ENCODE data around the gene KLHL4.
"Not testable (repeated sequence)": the region's sequence is repeated elsewhere in the genome, so short reads cannot be mapped to it uniquely, and the experiment has no call there.

The KLHL4 gene, protein sequence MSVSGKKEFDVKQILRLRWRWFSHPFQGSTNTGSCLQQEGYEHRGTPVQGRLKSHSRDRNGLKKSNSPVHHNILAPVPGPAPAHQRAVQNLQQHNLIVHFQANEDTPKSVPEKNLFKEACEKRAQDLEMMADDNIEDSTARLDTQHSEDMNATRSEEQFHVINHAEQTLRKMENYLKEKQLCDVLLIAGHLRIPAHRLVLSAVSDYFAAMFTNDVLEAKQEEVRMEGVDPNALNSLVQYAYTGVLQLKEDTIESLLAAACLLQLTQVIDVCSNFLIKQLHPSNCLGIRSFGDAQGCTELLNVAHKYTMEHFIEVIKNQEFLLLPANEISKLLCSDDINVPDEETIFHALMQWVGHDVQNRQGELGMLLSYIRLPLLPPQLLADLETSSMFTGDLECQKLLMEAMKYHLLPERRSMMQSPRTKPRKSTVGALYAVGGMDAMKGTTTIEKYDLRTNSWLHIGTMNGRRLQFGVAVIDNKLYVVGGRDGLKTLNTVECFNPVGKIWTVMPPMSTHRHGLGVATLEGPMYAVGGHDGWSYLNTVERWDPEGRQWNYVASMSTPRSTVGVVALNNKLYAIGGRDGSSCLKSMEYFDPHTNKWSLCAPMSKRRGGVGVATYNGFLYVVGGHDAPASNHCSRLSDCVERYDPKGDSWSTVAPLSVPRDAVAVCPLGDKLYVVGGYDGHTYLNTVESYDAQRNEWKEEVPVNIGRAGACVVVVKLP

DNA sequence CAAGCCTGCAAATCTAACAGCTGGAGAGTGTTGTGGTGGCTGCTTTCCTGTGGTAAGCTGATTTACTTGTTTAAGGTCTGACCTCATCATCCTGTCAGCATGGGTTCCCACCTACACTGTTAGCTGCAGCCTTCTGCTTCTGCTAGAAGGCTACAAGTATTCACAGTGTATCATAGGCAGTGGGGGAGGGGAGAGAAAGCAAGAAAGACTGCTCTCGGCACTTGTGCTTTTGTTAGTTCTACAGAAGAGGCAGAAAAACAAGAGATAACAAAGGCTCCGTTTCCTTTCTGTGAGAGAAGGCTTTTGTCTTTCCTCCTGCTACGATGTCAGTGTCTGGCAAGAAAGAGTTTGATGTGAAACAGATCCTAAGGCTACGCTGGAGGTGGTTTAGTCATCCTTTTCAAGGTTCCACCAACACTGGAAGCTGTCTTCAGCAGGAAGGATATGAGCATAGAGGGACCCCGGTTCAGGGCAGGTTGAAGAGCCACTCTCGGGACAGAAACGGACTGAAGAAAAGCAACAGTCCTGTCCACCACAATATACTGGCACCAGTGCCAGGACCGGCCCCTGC lies at the start of gene KLHL4:
KLHL4 (plus strand) TSS at position 232 of the 571 bp plus-strand sequence; CDS start at position 324, 92 bp downstream.
- DNase-seq = peak; percentile 0

DNA sequence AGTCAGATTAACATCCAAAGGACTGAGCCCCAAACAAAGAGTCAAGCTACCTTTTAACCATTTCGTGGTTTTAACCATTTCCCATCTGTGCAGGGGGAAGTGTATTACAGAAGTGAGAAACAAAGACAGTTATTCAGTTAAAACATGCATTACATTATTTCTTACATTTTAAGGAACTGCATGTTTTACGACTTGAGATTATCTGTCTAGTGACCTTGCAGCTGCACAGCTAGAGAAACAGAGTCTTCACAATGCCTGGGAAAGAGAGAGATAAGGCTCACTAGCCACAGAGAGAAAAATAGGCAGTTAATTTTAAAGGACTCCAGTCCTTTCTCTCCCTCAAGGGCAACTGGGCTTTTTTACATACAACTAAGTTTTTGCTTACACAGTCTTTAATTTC lies 48.7 kb upstream of the KLHL4 start:
- DNase-seq = no peak

DNA sequence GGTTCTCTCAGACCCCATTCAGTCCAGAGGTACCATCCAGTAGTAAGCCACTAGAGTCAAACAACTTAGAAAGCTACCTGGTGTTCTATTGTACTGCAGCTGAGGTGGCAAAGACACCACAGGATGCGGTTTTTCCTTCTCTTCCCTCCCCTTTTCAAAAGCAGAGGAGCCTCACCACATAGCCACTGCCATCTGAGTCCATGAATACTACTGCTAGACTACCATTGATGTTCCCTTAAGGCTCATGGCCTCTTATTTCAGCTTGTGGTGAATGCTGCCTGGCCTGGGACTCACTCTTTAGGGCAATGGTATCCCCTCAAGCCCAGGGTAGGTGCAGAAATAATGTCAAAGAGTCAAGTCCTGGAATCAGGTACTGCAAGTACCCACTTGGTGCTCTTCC lies 41.8 kb upstream of the KLHL4 start:
- no peak for DNase-seq

DNA sequence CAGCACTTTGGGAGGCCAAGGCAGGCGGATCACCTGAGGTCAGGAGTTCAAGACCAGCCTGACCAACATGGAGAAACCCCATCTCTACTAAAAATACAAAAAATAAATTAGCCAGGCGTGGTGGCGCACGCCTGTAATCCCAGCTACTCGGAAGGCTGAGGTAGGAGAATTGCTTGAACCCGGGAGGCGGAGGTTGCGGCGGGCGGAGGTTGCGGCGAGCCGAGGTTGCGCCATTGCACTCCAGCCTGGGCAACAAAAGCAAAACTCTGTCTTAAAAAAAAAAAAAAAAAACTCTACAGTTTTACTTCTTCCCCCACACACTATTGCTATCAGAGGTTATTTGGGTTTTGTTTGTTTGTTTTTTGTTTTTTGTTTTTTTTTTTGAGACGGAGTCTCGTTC lies 38.9 kb upstream of the KLHL4 start:
- not testable (repeated sequence) for DNase-seq

DNA sequence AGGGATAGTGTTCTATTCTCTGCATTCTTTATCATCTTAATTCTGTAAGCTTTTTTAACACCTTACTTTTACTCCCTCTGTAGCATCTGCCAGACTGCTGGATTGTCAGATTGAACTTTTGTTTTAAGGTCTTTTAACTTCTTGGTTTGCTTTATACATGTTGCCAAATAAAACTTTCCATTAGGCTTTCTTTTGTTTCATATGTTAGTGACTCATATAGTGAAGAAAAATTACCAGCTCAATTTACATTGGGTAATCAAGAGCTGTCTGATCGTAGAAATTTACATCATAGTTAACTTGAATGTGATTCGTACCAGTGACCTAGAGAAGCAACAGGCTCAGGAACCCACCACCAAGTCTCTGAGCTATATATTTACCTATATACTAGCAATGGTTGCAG lies 28.5 kb upstream of the KLHL4 start:
- DNase-seq = no peak

DNA sequence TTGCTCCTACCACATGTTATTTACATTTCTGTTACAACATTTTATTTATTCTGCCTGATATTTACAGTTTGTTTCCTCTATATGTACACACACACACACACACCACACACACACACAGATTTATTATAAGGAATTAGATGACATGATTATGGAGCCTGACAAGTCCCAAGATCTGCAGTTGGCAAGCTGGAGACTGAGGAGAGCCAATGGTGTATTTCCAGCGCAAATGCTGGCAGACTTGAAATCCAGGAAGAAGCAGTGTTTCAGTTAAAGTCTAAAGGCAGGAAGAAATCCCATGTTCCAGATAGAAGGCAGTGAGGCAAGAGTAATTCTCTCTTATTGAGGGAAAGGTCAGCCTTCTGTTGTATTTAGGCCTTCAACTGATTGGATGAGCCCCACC lies 1.8 kb upstream of the KLHL4 start:
- no peak for DNase-seq

DNA sequence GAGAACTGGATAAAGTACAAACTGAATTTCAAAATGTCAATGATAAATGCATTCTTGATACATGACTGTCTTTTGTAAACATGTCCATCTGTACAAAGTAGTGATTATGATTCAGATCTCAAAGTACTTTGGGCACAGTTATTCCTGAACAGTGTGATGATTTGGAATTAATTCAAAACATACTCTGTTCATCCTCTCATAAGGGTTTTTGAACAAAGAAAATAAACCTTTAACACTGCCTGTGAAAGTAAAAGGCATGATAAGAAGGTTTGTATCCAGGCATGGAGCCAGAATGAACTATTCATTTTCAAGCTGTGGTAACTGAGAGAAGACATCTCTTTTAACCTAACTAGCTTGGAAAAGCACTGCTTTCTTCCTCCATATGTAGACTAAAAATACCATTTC lies 883 bp upstream of the KLHL4 start:
- DNase-seq = no peak

DNA sequence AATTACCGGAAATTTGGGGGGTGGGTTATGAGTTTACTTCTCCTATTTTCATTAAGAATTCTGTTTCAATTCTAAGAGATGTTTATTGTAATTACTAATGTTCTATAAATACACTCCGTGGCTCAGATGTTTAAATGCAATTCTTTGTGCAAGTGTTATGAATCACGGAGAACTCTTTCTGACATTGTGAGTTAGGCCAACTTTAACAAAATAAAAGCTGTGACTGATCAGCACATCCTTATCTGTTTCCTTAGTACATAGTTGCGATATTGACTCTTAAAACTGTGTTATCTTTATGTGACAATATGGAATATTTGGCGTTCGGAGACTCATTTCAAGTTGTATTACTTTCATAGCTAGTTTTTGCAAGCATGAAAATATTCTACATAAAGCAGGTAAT lies 902 bp downstream of the KLHL4 start:
- DNase-seq = no peak

DNA sequence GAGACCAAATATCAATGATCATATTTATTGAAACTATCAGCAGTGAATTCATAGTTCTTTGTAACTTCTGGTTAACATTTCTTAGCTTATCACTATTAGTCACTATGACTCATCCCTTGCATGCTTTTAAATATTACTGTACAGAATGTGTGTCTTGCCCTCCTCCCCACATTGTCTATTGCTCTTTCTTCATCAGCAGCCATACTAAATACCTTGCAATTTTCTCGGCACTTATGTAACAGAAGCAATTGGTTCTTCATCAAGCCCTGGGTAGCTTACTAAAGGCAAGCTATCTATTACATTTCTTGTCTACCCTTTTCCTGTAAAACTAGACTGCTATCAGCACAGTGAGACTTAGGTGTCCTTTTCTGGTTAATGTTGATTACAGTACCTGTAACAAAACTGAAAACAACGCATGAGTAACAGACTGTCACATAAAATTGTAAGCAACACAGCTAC lies 8.2 kb downstream of the KLHL4 start:
- DNase-seq = no peak

DNA sequence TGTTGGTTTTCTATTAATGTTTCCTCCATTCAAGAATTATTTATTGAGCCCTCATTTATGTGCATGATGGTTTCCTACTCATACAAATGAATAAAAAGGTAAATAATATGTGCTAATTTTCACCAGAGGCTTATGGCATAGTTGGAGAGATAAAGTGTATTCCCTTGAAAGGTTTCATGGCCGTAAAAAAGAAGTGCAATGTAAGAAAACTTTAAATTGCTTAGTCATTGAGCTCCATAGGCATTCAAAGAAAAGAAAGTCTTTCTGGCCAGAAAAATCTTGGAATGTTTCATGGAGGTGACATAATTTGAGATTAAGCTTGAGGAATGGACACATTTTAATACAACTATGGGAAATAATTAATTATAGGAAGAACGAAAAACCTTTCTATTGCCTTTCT lies 8.7 kb downstream of the KLHL4 start:
- DNase-seq = no peak

DNA sequence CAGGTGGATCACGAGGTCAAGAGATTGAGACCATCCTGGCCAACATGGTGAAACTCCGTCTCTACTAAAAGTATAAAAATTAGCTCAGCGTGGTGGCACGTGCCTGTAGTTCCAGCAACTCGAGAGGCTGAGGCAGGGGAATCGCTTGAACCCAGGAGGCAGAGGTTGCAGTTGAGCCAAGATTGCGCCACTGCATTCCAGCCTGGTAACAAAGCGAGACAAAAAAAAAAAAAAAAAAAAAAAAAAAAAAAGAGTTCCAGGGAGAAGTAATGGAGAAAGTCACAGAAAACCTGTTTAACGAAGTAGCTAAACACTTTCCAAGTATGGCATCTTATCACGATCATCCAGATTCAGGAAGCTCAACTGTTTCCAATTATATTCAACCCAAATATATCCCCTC lies 10.9 kb downstream of the KLHL4 start:
- no peak for DNase-seq

DNA sequence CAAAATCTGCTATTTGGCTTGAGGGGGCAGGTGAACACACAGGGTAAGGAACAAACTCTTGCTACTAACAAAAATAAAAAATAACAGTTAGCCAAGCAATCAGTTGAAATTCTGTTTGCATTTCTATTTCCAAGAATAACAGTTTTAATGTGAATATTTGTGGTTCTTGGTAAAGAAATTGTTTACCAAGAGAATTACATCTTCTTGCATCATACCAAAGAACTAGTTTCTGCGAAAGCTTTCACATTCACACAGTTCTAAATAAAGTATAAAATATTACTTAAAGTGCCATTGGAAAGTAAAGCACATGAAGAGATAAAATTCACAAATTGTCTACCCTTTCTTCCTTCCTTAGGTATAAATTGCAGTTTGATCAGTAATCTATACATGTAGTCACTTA lies 54.4 kb downstream of the KLHL4 start:
- no peak for DNase-seq

DNA sequence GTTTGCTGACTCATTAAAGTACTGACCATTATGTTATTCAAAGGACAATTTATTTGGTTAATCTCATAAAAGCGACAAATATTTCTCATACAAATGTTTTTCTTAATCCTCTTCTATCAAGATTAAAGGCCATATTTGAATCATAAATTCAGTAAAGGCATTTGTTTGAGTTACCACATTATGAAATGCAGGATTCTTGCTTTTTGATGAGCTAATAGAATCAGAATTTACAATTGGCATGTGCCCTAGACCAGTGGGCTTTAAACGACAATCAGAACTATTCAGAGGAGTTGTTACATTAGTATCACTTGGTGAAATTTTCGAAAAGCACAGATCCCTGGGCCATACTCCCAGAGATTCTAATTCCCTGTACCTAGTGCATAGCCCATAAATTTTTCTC lies 55.3 kb downstream of the KLHL4 start:
- DNase-seq = no peak

DNA sequence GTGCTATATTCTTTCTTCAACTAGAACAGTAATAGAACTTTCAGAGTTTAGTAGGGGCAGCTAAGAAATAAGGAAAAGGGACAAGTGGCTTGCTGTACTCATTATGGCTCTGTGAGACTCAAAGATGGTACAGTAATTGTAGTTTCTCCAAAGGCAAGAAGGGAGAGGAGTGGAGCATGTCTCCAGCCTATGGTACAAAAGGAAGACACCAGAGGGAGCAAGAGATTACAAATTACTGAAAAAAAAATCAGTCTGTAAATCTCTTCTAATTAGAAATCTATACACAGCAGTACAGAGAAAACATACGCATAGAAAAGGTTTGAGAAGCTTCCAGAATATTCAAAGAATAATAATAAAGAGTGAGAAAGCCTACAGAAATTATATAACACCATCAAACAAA lies 61.4 kb downstream of the KLHL4 start:
- no peak for DNase-seq

DNA sequence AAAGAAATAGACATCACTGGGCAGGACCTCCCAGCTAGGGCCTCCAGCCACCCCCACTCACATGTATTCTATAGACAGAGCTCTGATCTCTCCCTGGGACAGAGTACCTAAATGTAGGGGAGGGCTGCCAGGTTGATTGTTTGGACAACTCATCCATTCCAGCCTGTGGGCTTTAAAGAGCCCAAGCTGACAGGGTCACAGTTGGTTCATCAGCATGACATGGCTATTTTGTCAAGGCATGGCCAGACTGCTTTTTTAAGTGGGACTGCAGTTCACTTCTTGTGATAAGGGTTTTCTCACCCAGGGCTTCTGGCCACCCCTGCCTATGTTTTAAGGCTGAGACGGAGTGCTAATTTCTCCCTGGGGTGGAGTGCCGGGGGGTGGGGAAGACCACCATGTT lies 63.3 kb downstream of the KLHL4 start:
- no peak for DNase-seq

DNA sequence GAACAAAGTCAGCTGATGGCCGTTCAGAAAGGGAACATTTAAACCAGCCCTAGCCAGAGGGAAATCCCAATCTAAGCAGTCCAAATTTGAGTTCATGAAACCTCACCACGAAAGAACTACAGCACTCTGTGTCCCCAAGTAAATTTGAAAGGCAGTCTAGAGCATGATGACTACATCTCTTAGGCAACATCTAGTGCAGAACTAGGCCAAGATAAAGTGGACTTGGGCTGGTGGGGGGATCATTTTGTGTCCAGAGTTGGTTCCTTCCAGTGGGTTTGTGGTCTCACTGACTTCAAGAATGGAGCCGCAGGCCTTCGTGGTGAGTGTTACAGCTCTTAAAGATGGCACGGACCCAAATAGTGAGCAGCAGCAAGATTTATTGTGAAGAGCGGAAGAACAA lies 64.9 kb downstream of the KLHL4 start:
- no peak for DNase-seq

DNA sequence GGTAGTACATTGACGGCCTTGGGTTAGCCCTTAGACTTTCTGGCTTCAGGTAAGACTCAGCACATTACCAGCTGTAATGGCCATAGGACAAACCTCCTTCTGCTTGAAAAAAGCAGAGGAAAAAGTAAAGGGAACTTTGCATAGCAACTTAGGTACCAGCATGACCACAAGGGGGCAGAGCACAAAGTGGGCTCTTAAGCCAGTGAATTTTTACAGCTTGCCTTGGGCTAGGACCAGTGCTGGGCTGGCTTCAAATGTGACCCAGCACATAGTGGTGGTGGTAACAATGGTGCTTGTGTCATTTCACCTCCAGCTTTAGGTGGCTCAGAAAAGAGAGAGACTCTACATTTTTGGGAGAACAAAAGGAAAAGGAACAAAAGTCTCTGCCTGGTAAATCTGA lies 66.1 kb downstream of the KLHL4 start:
- no peak for DNase-seq

DNA sequence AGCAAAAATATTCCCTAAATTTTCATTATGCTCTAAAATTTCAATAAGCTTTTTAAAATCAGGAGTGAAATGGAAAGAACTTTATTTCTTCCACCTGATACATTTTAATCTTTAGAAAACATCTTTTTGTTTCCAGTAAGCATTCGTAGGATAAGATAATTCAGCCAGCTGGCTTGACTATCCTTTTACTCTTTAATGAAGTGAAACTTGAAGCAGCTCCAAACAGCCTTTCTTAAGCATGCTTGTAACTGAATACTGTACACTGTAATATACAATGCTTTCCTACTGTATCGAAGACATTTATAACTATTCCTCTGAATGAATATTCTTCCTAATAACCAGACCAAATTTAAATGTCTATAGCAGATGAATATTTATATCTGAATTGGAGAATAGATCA lies 98.8 kb downstream of the KLHL4 start:
- DNase-seq = no peak

DNA sequence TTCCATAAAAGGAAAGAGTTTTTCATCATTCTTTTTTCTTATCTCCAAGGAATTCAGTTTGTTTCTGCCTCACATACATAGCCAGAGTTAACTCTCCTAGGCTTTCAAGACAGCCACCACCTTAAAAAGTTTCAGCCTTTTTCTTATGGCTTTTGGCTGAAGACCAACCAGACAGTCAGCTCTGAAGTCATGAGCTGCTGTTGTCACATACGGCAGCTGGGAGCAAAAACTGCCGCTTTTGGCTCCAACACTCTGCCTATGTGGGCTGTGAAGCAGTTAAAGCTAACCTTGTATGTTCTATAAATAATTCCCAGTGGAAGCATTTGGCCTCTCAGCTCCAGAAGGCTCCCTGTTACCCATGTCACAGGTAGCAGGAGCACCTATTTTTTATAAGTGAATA lies 104.1 kb downstream of the KLHL4 start:
- no peak for DNase-seq

DNA sequence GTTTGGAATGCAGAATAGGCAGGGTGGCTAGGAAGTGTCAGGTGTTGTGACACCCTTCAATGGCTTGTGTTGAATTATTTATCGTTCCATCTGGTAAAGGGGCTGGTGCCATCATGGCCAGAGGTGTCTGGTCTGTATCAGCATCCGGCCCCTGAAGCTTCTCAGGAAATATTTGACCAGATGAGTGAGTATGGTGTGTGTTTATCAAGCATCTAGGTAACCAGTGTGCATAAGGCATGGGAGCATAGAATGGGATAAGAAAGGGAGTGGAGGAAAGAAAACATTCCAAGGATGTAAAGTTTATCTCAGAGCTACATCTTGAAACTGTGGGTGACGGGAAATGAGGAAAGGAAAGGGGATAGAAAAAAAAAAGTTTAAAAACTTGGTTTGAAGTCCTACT lies 109.4 kb downstream of the KLHL4 start:
- no peak for DNase-seq

DNA sequence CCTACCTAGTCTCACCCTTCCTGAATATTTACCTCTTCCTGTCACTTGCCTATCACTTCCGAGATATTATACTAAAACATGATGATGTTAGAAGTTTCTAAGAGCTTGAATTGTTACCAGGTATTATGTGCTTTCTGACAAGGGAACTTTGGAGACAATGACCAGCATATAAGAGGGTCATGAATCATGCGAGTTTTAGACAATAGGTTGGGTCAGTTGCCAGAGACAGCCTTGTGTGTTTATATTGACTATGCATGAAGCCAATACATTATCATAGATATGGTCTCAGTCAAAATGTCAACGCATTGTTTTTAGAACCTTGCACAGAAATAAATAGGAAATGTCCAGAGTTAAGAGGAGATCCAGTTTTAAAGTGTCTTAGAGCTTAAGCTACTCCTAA lies 116.8 kb downstream of the KLHL4 start:
- no peak for DNase-seq

DNA sequence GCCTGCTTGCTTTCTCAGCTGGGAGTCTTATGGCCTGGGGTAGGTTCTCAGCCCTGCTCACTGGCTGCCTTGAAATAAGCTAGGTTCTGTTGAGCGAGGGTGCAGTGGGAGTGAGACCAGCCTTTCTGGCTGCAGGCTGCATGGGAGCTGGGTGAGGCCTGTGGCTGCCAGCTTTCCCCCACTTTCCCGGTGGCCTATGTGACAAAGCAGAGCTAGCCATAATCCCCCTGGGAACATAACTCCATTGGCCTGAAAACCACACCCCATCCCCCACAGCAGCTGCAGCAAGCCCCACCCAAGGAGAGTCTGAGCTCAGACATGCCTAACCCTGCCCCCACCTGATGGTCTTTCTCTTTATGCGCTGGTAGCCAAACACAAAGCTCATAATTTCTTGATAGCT lies 118.9 kb downstream of the KLHL4 start:
- DNase-seq = no peak

DNA sequence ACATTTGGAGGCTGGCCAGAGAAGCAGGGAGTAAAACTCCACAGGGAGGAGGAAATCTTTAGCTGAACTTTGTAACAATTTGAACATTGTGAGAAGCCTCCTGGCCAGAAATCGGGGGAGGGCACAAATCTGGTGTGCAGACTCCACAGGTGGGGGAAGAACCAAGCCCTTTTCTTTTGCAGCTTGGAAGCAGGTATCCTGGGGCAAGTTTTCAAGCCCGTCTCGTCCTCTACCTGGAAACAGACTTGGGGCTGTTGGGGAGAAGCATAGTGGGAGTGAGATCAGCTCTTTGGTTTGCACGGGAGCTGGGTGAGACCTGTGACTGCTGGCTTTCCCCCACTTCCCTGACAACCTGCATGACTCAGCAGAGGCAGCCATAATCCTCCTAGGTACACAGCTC lies 123.8 kb downstream of the KLHL4 start:
- DNase-seq = not testable (repeated sequence)

DNA sequence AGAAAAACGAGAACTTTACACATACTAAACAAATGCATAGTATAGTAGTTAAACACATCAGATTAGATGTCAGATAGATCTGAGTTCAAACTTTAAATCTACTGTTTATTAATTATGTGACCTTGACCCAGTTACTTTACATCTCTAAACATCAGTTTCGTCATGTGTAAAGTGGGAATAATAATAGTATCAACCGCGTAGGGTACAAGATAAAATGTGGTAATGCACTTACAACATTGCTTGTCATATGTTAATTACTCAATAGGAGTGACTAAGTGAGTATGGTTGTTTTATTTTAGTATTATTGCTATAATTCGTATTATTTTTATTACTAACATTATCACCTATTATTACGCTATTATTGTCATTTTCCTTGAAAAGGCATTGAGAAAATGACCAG lies 144.2 kb downstream of the KLHL4 start:
- DNase-seq = no peak

Measured in NK-92 treated with Interleukin-12 subunit alpha and Interleukin-12 subunit beta, amount 100 ng/mL, for 24 hours (cell line).